ENCODE results near the gene WNK2. TPM values are rescaled to one million over a fixed set of nuclear protein-coding genes. Genes with fewer than 3 reads are reported as not detected.
A peak's percentile ranks its signal among the peaks of the same experiment; 100 is the strongest.

WNK2 gene
- total and polyA plus RNA-seq, 8 donors, result 0.93 to 10.4 (median 7.4) TPM

- peaks cover 0 to 10% of the 10 kb centered on the region in 2 donors for H3K4me1 ChIP-seq
- TF ChIP-seq CTCF (IDR thresholded peaks at IDR 0.05), result no peak
- H3K4me3 ChIP-seq, result no peak overlapping the region
- no peaks in the 10 kb centered on the region for H3K27me3 ChIP-seq
- ATAC-seq (peak; percentile 52), DNase-seq (no peak)
- H3K9me3 ChIP-seq, result no peaks in the 10 kb centered on the region
- no peak overlapping the region for H3K27ac ChIP-seq
- H3K36me3 ChIP-seq, result no peaks in the 10 kb centered on the region
- intact Hi-C loops (cut with DNase I), result no loop called here
Observed at GRCh38 chr9:93155716-93156474, 28.0 kb upstream of the WNK2 start.

DNA sequence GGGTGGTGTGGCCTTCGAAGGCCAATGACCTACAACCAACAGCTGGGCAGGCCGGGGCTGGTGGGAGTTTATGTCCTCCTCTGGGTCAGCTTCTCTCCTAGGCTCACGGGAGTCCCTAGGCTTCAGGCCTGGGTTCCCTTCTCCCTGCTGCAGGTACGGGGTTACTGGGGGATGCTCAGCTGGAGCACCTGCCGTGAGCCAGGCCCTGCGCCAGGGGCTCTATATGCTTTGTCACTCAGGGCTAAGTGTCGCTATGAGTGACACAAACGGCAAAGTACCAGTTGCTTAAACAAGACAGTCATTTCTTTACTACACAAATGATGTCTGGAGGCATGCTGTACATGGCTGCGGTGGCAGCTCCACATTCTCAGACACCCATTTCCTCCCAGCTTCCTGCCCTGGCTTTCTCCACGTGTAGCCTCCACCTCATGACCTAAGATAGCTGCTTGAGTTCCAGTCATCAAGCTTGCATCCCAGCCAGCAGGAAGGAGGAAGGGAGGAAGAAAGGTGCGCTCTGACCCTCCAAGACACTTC lies 27.4 kb upstream of the WNK2 start:
- ATAC-seq (no peak), DNase-seq (no peak)
- Histone ChIP-seq H3K4me1 (peaks cover 0 to 10% of the 10 kb centered on the region in 2 donors), H3K9me3 (no peaks in the 10 kb centered on the region), H3K27me3 (no peaks in the 10 kb centered on the region), H3K36me3 (no peaks in the 10 kb centered on the region), H3K27ac (no peak overlapping the region), H3K4me3 (no peak overlapping the region)
- intact Hi-C loops (cut with DNase I), result no loop called here
- TF ChIP-seq CTCF (IDR thresholded peaks at IDR 0.05), result no peak

DNA sequence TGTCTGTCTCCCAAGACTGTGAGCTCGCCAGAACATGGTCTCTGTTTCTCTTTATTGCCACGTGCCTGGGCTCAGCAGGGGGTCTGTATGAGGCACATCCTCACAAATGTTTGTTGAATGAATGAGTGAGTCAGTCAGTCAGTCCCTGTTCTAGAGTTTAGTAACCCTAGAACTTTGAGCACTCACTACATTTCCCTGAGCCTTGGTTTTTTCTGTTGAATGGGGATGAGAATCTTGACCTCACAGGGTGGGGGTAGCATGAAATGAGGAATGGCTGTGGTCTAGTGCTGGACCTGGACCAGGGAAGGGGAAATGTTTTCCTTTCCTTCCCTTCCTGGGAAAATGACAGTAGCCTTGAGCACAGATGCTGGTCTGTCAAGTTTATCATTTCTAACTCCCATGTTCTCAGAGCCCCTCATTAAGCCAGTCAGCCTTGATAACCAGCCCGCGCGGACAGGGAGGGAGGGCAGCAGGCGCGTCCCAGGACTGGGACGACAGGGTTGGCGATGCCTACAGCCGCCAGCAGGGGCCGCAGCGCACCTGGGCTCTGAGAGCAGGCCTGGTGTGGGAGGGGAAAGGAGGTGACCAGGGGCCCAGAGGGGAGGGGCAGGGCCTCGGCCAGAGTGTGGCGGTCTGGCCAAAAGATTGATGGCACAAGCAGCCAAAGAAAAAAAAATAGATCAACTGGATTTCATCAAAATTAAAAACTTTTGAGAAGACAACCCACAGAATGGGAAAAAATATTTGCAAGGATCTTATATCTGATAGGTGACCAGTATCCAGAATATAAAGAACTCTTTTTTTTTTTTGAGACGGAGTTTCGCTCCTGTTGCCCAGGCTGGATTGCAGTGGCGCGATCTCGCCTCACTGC lies 24.1 kb upstream of the WNK2 start:
- intact Hi-C loops (cut with DNase I), result loop anchor here in 1 of 2 donors (5.0 kb wide), 1 partner anchor 147 kb away; no protein-coding TSS in a partner anchor
- H3K27ac ChIP-seq, result no peak overlapping the region
- H3K4me3 ChIP-seq, result no peak overlapping the region
- ATAC-seq (peak; percentile 98), DNase-seq (peak; percentile 60 to 96 (median 87))
- peak; percentile 90 to 96 for TF ChIP-seq CTCF (IDR thresholded peaks at IDR 0.05)
- no peaks in the 10 kb centered on the region for H3K36me3 ChIP-seq
- peaks cover 0 to 10% of the 10 kb centered on the region in 2 donors for H3K4me1 ChIP-seq
- no peaks in the 10 kb centered on the region for H3K9me3 ChIP-seq
- H3K27me3 ChIP-seq, result no peaks in the 10 kb centered on the region

GRCh38 chr9:93161786-93162562 lies 22.0 kb upstream of the WNK2 start:
- H3K4me3 ChIP-seq, result no peak overlapping the region
- H3K27me3 ChIP-seq, result no peaks in the 10 kb centered on the region
- H3K27ac ChIP-seq, result no peak overlapping the region
- ATAC-seq, result peak; percentile 17
- no peaks in the 10 kb centered on the region for H3K36me3 ChIP-seq
- intact Hi-C loops (cut with DNase I), result loop anchor here in 1 of 2 donors (5.0 kb wide), 1 partner anchor 145 kb away; no protein-coding TSS in a partner anchor
- TF ChIP-seq CTCF (IDR thresholded peaks at IDR 0.05), result no peak
- H3K9me3 ChIP-seq, result no peaks in the 10 kb centered on the region
- peaks cover 0 to 10% of the 10 kb centered on the region in 2 donors for H3K4me1 ChIP-seq
- peak in 2 of 4 donors; percentile 83 to 88 for DNase-seq
